Urinary bladder (tissue), 4 donors: ENCODE measurements around the gene NIPSNAP3A. TPM values are rescaled to one million over a fixed set of nuclear protein-coding genes. Genes with fewer than 3 reads are reported as not detected.

Source experiments
- DNase-seq: peaks from one replicate; pipeline ENCODE4 v3.0.0-alpha.2; 2015; ENCODE audit errors: extremely low spot score
- H3K27ac ChIP-seq: one replicate; pipeline ENCODE4 v1.5.1; 2013; ENCODE audit warnings: low read depth, mild to moderate bottlenecking, moderate library complexity
- H3K36me3 ChIP-seq: one replicate; pipeline ENCODE4 v1.6.1; 2013; ENCODE audit warnings: mild to moderate bottlenecking, moderate library complexity; ENCODE audit not compliant: insufficient read depth
- H3K4me1 ChIP-seq: one replicate; pipeline ENCODE4 v1.6.1; 2013; ENCODE audit warnings: mild to moderate bottlenecking, moderate library complexity; ENCODE audit not compliant: insufficient read depth
- H3K4me3 ChIP-seq: one replicate; pipeline ENCODE4 v1.5.1; 2013; ENCODE audit warnings: low read depth, low read length
- WGBS: extraction: QIAGEN DNeasy Blood & Tissue Kit; methylation state at CpG from one replicate; pipeline ENCODE4 v1.1.7; 2013; 5-methylcytosine and 5-hydroxymethylcytosine counted together
- polyA plus RNA-seq: library from polyadenylated mRNA; stranded (reverse); fragments of 200-250 nt; gene quantifications from one replicate; pipeline ENCODE4 v1.2.3, GENCODE V29; 2013
- total RNA-seq: library from RNA; depleted of rRNA; stranded (reverse); fragments of >200 nt; gene quantifications from one replicate; pipeline ENCODE4 v1.2.3, GENCODE V29; 2014
- donor health status: healthy with polysubstance abuse.
- donor health status: healthy.

NIPSNAP3A gene
- total and polyA plus RNA-seq, 2 donors = 30.4 to 64.2 TPM

DNA sequence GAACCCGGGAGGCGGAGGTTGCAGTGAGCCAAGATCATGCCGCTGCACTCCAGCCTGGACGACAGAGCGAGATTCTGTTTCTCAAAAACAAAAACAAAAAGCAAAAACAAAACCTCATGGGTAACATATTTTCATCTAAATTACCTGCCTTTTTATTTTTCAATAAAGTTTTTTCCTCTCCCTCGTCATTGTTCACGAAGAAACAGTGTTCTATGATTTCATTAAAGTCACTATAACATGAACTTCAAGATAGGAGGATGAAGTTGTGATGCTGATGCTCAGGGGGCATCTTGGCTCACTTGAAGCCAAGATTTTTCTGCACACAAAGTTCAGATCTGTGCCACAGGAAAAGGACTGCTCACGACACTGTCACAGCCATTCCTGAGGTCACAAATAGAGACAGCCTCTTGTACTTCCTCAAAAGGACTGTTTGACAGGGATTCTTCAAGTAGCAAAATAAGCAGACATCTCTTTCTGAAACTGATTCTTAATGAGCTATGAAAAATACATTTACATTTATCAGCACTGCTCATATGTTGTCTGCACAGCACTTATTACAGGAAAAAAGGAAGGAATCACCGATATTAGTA, 32.6 kb downstream of the NIPSNAP3A start:
- peaks cover 3% of the 10 kb centered on the region for H3K36me3 ChIP-seq
- peaks cover 2% of the 10 kb centered on the region for H3K4me1 ChIP-seq
- 90% methylated on average over 9 of the region's 9 CpGs for WGBS
- no peak overlapping the region for H3K4me3 ChIP-seq
- H3K27ac ChIP-seq = no peak overlapping the region
- DNase-seq = no peak

DNA sequence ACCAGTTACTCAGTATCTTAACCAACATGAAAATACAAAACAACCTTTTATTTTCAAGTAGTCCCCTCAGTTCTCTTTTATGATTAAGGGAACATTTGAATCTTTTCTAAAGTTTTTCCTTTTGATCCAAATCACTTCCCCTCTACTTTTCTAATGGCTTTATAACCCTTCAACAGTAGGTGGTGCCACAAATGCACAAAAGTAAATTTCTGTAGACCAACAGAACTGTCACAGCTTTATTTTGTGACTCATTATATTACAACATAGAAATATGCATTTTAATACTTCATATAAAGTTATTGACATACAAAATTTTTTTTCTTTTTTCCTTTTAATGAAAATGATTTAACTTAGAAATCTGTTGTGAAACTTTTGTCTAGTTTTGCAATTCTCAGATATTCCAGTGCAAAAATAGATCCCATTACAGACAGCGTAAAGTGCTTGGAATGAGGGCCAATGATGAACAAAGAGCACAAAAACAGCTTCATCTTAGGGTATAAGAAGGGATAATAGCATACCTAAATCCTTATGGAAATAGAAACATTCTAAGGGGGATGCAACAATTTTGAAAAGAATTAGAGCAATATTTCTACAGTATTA, 33.4 kb downstream of the NIPSNAP3A start:
- peaks cover 7% of the 10 kb centered on the region for H3K36me3 ChIP-seq

DNA sequence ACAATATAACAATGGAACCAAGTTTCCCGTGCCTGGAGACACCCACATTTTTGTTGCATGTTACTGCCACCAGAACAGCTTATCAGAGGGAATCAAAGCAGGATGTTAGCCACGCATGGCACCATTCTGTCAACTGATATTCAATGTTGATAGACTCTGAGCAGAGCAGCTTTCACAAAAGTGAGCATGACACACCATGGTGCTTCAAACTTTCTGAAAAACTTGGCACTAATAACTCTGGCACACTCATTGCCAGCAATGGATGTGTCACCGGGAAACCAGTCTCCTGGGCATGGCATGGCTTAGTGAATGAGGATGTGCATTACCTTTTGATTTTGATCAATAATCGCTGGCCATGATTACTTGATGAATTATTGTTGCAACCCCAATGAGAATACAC, 36.1 kb downstream of the NIPSNAP3A start:
- Histone ChIP-seq H3K36me3 (peaks cover 11% of the 10 kb centered on the region), H3K4me3 (no peak overlapping the region), H3K4me1 (no peaks in the 10 kb centered on the region), H3K27ac (no peak overlapping the region)
- no peak for DNase-seq
- WGBS = 89% methylated on average over 4 of the region's 4 CpGs

More for the DNA sequence above, 33.4 kb downstream of the NIPSNAP3A start:
- Histone ChIP-seq H3K27ac (no peak overlapping the region), H3K4me3 (no peak overlapping the region), H3K4me1 (peaks cover 2% of the 10 kb centered on the region)
- DNase-seq = no peak
- 97% methylated on average over 1 of the region's 1 CpG for WGBS

DNA sequence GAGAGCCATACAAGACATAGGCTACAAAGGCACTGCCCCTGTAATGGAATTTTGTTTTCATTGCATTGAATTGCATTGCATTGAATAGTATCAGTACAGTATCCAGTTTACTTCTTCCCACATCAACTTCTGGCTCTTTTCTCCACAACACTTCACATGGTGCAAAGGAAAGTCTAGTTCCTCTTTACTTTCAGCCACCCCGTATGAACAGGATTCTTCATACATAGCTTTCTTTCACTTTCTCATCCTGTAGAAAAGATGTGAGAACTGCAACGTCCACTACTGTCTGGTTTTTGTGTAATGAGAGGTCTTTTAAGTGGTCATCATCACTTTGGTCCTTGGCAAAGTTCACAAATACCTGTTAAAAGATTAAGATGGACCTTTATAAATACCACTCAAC, 36.6 kb downstream of the NIPSNAP3A start:
- Histone ChIP-seq H3K36me3 (peaks cover 11% of the 10 kb centered on the region), H3K4me1 (no peaks in the 10 kb centered on the region), H3K27ac (no peak overlapping the region), H3K4me3 (no peak overlapping the region)
- 68% methylated on average over 2 of the region's 2 CpGs for WGBS
- no peak for DNase-seq

DNA sequence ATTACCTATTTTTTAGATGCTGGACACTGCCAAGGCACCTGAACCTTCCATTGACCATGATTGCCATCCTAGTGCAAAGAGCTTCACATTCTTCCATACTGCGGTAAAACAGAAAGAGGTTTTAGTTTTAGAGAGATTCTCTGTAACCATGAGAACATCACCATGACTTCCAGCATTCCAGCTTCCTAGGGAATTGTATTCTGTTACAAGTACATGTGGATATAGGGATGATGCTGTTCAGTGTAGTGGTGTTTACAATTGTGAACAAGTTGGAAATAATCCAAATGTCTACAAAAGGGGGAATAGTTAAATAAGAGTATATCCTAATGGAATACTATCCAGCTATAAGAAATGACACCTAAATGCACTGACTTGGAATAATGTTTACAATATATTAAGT, 38.8 kb downstream of the NIPSNAP3A start:
- no peak for DNase-seq
- Histone ChIP-seq H3K36me3 (peaks cover 11% of the 10 kb centered on the region), H3K27ac (no peak overlapping the region), H3K4me1 (no peaks in the 10 kb centered on the region), H3K4me3 (no peak overlapping the region)
- 93% methylated on average over 1 of the region's 1 CpG for WGBS

DNA sequence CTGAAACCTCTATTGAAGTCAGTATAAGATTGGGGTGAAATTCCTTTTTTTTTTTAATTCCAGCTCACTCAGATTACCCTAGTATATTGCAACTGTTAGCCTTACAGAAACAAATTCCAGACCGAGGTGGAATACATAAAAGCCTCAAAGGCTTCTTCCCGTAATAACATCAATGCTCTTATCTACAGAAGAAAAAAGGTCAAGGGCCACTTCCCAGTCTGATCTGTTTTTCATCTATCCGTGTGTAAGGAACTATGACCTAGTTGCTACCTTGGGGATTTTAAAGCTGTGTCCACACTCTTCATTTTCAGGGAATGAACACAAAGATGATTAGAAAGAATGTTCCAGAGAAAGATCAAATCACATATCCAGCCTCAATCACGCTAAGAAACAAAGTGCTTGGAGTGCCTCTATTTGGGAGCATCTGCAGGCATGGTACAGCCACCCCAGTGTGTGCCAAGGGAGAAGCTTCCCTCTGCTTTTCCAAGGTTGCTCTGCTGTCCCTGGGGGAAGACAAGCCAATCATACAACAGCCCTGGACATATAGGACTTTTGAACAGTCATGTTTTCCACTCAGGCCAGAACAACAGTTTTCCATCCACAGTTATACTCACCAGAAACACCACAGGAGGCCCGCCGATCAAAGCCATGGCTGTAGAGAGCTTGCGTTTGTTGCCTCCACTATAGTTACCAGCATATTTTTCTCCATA, 40.0 kb downstream of the NIPSNAP3A start:
- no peak for DNase-seq
- Histone ChIP-seq H3K4me1 (no peaks in the 10 kb centered on the region), H3K36me3 (peaks cover 11% of the 10 kb centered on the region), H3K4me3 (no peak overlapping the region), H3K27ac (no peak overlapping the region)
- WGBS = 51% methylated on average over 7 of the region's 7 CpGs

DNA sequence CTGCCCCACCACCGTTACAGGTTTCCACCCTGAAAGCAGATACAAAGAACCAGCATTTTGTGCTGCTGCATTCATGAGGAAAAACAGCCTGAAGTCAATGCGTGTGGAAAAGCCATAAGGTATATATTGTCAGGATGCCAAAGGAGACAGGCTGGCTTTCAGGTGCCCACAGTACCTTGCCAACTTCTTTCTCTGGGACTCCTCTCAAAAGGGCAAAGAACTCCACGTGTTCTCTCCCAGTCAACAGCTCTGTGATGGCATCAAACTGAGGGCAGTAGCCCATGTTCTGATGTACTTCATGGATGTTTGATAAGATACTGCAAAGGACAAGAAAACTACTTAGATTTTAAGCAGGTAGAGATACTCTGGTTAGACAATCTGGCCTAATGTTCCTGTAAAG, 40.8 kb downstream of the NIPSNAP3A start:
- Histone ChIP-seq H3K27ac (no peak overlapping the region), H3K4me3 (no peak overlapping the region), H3K36me3 (peaks cover 8% of the 10 kb centered on the region), H3K4me1 (no peaks in the 10 kb centered on the region)
- DNase-seq = no peak
- WGBS = 87% methylated on average over 3 of the region's 3 CpGs

DNA sequence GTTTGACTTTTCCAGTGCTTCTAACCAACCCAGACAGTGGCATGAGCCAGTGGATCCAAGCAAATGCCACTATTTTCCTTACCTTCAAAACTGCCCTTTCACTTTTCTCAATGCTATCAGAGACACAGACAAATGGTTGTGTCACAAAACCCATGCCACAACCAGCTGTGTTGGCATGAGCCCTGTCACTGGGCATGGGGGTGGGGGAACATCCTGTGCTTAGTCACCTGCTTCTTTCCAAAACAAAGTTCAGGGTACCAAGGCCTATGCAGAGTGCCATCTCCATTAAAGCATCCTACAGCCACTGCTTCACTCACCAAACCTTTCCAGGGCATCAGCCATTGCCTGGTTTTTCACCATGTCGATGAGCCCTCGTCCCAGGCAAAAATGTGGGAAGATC, 46.6 kb downstream of the NIPSNAP3A start:
- WGBS = 98% methylated on average over 2 of the region's 2 CpGs

DNA sequence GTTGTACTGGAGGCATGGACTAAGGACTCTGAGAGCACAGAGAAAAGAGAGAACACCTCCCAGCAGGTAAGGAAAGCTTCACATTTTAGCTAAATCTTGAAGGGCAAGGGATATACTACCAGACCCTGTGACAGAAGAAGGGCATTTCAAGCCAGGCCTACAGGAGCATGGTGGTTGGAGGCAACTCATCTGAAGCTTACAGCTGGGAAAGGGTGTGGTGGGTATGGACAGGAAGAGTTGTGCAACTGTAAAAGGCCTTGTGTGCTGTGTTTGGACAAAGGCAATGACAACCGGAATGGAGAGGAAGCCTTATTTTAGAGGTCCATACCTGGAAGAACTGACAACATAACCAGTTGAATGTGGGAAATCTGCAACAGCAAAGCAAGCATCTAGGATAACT, 47.6 kb downstream of the NIPSNAP3A start:
- Histone ChIP-seq H3K27ac (no peak overlapping the region), H3K36me3 (peaks cover 7% of the 10 kb centered on the region), H3K4me3 (no peak overlapping the region), H3K4me1 (no peaks in the 10 kb centered on the region)
- 67% methylated on average over 1 of the region's 1 CpG for WGBS
- no peak for DNase-seq

More for the DNA sequence above, 46.6 kb downstream of the NIPSNAP3A start:
- H3K36me3 ChIP-seq = peaks cover 7% of the 10 kb centered on the region
- DNase-seq = no peak
- H3K4me3 ChIP-seq = no peak overlapping the region
- H3K4me1 ChIP-seq = no peaks in the 10 kb centered on the region
- H3K27ac ChIP-seq = no peak overlapping the region

DNA sequence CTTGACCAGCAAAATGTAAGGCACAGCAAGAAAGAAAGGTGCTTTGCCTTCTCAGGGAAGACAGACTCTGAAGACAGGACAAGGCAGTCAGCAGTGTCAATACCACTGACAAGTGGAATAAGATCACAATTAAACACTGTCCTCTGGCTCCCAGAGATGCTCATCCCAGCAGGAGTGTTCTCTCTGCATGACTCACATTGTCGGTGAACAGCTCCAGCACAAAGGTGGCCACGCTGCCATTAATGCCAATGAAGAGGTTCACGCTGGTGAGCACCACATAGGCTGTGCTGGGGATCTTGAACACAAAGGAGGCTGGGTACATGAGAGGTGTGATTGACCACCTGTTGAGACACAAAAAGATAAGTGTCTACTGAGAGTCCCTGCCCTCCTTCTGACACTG, 48.4 kb downstream of the NIPSNAP3A start:
- peaks cover 7% of the 10 kb centered on the region for H3K36me3 ChIP-seq
- no peak overlapping the region for H3K27ac ChIP-seq
- 94% methylated on average over 3 of the region's 3 CpGs for WGBS
- no peak for DNase-seq
- H3K4me3 ChIP-seq = no peak overlapping the region
- no peaks in the 10 kb centered on the region for H3K4me1 ChIP-seq

DNA sequence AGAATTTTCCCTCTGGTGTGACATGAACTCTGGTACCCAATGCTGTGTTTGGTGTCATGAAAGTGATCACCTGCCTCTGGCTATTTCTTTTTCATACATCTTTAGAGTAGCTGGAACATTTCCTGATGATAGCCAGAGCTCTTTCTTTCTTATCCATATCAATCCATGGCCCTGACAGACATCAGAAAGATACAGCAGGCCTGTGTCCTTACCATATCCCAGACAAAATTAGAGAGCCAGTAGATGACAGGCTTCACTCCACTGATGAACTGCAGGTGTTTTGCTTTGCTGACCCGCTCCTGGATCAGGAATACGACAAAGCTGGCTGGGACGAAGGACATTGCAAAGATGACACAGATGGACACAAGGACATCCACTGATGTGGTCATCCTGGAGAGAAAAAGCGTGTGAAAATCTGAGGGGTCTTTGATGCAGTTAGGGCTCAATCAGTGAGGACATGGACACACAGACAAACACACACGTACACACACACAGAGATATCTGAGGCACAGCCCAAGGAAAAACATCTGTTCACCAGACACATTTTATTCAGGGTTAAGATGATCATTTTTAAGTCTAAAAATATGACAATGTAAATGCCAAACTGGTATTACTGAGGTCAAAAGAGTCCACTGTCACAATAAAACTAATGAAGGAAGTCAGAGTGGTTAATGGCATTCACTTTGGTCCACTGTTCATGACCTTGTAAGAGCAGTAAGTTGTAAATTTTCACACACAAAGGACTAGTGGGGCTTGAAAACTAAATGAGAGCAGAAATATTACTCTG, 50.9 kb downstream of the NIPSNAP3A start:
- peaks cover 7% of the 10 kb centered on the region for H3K36me3 ChIP-seq
- no peak overlapping the region for H3K27ac ChIP-seq
- DNase-seq = no peak
- 79% methylated on average over 5 of the region's 5 CpGs for WGBS
- no peaks in the 10 kb centered on the region for H3K4me1 ChIP-seq
- no peak overlapping the region for H3K4me3 ChIP-seq

DNA sequence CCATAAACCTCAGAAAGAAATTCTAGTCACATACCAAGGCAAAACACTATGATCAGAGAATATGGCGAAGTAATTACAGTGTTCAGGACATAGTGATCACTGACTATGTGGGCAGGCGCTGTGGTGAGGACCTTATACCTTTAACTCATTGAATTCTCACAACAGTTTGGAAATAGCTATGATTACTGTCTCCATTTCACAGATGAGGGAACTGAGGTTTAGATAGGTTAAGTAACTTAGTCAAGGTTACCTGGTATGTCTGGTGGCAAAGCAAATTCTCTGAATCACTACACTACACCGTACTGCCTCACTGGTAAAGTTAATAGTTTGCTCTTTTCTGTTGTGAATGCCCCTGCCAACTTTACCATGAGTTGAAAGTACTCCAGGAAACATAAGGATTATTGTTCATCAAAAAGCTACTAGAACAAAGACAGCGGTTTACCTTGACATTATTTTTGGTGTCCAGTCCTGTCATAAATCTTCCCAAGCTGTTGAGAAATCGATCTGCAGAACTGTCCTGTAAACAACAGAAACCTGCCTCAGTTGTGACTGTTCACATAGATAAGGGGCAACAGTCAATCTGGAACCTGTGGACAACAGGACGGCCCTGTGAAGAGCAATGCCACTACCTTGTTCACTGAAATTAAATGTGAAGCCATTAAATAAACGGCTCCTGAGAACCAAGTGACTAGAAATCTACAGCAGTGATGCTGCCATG, 52.7 kb downstream of the NIPSNAP3A start:
- WGBS = 91% methylated on average over 7 of the region's 7 CpGs
- H3K36me3 ChIP-seq = peaks cover 4% of the 10 kb centered on the region
- no peak overlapping the region for H3K27ac ChIP-seq

DNA sequence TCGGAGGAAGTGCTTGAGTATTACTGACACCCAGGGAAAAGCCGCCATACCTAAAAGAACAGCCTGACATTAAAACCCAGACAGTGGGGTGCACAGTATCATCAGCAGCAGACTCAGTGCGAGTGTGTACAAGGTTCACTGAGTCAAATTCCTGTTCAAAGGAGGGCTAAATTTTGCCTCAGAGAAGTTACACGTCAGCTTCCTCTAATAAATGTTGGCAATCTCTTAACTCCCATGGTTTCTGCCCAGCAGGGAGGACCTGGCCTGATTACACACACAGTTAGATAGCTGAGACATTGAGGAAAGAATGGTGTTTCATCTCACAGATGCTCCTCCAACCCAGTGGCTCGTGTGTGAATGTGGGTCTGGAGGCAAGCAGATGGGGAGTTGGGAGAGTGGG, 54.6 kb downstream of the NIPSNAP3A start:
- DNase-seq = no peak
- WGBS = 89% methylated on average over 5 of the region's 5 CpGs
- H3K27ac ChIP-seq = no peak overlapping the region
- no peak overlapping the region for H3K4me3 ChIP-seq
- no peaks in the 10 kb centered on the region for H3K4me1 ChIP-seq
- no peaks in the 10 kb centered on the region for H3K36me3 ChIP-seq

More for the DNA sequence above, 52.7 kb downstream of the NIPSNAP3A start:
- Histone ChIP-seq H3K4me1 (no peaks in the 10 kb centered on the region), H3K4me3 (no peak overlapping the region)
- no peak for DNase-seq
